Testis (tissue), 2 donors: Measurements from ENCODE around the gene TUBB4A.

Source experiments
- POLR2A ChIP-seq: fragments of 450-650 bp; IDR thresholded peaks from one replicate; pipeline ENCODE4 v1.6.1; 2017; ENCODE audit warnings: antibody characterized with exemption, mild to moderate bottlenecking, moderate library complexity
- TF ChIP-seq, protein P1 (sequence below), 3 experiments: fragments of 450-650 bp in 2 of 3; fragments of 200-600 bp in 1 of 3; sonication (generic) in 1 of 3; IDR thresholded peaks; one replicate each; pipeline ENCODE4 v1.5.1; 2016 to 2019; ENCODE audit warnings: antibody characterized with exemption in 3 of 3, mild to moderate bottlenecking in 2 of 3, moderate library complexity in 1 of 3

DNA sequence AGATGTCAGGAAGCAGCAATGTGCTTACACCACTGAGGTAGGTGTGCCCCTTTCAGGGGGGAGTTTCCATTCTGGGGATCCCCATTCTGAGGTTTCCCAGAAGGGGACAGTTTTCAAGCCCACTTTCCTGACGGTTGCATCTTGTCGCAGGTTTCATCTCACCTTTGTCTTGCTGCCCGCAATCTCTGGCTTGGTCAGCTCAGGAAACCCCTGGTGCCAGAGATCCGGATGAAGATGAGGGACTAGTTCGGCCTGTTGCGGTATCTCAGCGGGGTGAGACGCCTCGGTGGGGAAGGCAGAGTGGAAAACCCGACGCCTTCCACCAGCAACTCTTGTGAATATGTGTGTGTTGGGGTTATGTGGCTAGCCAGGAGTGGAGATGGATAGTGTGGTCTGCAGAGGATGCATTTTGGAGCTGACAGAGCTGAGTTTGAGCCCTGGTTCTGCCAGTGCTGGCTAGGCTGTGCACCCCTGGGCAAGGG is 41.8 kb upstream of the TUBB4A start:
- TF ChIP-seq POLR2A: no peak
- TF ChIP-seq, protein P1, sequence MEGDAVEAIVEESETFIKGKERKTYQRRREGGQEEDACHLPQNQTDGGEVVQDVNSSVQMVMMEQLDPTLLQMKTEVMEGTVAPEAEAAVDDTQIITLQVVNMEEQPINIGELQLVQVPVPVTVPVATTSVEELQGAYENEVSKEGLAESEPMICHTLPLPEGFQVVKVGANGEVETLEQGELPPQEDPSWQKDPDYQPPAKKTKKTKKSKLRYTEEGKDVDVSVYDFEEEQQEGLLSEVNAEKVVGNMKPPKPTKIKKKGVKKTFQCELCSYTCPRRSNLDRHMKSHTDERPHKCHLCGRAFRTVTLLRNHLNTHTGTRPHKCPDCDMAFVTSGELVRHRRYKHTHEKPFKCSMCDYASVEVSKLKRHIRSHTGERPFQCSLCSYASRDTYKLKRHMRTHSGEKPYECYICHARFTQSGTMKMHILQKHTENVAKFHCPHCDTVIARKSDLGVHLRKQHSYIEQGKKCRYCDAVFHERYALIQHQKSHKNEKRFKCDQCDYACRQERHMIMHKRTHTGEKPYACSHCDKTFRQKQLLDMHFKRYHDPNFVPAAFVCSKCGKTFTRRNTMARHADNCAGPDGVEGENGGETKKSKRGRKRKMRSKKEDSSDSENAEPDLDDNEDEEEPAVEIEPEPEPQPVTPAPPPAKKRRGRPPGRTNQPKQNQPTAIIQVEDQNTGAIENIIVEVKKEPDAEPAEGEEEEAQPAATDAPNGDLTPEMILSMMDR (IDR thresholded peaks at IDR 0.05): no peak
